ENCODE data around the gene RBBP8NL.

GRCh38 chr20:62387933-62388635 is 39.3 kb downstream of the RBBP8NL start:
- TF ChIP-seq POLR2A (IDR thresholded peaks at IDR 0.05; ENCODE audit: low read length) (no peak), GATA1 (IDR thresholded peaks at IDR 0.05; ENCODE audit: low read depth, low read length) (no peak)
